Esophagus mucosa (tissue), 1 donor: ENCODE data around the gene TBRG1. TPM values are rescaled to one million over a fixed set of nuclear protein-coding genes. Genes with fewer than 3 reads are reported as not detected.

Experiments used
- ATAC-seq: fragments of 200-7000 bp; cut with Tn5 transposase; one replicate; pipeline ENCODE4 v1.9.1; 2020
- total RNA-seq: library from RNA; stranded (reverse); gene quantifications from one replicate; pipeline ENCODE4 v1.2.4, GENCODE V29; 2023
- donor health status: DM: yes; HTN: yes; CAD: no.

The TBRG1 gene
- total RNA-seq, 1 donor from 2014 or later, result 18.5 TPM

DNA sequence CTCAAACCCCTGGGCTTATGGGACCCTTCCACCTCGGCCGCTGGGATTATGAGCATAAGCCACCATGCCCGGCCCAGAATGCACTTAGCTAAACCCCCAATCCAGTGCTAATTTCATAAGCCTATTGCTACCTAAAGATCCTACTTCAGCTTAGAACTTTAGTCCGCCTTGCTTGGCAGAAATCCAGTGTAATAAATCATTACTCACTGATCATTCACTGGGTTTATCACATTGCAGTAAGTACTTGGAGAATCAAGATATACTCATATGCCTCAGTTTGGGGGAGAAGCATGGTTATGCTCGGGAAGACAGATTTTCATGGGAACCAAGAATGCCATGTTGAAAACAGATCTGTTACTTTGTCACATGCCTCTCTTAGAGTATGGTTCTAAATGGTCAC, 3.8 kb upstream of the TBRG1 start:
- ATAC-seq, result no peak

DNA sequence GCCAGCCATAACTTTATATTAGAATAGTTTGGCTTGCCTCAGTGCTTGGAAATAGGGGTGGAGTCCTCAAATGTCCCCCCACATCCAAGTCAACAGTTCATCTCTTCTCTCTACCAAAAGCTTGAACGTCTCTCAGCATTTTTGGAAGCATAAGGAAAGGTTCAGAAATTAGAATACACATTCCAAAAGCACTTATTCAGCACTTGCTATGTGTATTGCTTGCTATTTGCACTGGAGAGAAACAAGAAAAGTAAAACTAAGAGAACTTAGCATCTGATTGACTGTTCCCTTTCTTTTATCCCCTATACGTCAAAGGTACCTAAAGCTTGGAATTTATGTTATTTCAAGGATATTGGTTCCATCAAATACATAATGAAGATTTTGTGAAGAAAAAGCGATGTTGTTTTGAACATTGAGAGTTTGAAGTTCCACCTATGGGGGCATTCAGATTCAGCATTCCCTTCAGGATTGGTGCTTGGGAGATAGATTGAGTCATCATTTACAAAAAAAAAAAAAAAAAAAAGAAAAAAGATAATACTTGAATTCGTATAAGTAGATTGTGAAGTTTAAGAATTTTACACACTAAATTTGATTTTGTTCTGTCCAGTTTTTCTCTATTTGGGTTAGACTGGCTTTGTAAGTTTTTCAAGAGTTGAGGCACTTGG, 1.3 kb downstream of the TBRG1 start:
- no peak for ATAC-seq

DNA sequence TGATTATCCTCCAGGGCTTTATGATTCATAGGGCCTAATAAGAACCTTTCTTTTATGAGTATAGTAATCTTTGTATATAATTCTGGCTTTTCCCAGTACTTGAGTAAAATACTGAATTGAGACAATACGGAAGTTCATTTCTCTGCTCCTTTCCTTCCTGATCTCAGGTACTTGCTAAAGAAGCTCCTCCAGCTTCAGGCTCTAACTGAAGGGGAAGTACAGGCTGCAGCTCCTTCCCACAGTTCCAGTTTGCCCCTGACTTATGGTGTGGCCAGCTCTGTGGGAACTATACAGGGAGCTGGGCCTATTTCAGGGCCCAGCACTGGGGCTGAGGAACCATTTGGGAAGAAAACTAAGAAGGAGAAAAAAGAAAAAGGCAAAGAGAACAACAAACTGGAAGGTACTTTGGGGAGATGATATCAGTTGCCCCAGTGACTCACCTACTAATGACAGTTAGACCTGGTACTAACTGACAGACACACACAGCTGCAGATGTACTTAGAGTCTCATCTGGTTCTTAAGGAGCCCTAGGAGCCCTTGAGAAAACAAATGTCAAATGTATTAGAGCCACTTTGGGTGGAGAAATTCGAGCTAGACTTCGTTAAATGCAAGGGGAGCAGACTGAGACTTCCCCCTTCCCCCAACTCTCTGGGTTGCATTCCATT, 3.0 kb downstream of the TBRG1 start:
- no peak for ATAC-seq

DNA sequence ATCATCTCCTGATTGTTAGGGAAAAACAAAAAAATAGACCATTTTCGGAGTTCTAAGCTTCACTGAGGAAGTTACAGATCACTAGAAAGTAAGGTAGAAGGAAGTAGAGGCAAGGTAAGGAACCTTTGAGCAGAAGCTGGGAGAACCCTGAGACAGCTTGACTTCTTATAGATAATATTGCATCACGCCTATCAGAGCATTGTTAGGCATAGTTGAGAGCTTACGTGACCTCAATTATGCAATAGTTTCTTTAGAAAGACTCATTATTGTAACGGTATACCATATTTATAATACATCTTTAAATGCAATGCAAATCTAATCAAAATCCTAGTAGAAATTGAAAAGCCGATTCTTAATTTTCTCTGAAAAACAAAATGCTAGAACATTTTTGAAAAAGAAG, 4.9 kb downstream of the TBRG1 start:
- no peak for ATAC-seq

DNA sequence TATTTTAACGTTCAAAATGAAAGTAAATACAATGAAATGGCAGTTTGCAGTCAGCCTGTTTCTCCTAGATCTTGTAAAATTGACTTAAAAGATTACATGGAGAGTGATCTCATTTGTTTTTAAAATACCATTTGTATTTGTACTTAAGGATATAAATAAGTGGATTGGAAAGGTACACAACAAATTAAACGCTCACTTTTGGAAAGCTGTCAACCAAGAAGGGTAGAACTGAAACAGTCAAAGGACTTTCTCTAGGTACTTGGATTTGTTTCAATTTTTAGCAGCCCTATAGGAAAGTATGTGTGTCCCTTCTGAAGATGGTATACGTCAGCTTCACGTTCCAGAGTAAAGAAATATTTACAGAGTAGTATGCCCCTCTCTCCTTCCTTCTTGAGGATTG, 7.3 kb downstream of the TBRG1 start:
- ATAC-seq, result no peak

DNA sequence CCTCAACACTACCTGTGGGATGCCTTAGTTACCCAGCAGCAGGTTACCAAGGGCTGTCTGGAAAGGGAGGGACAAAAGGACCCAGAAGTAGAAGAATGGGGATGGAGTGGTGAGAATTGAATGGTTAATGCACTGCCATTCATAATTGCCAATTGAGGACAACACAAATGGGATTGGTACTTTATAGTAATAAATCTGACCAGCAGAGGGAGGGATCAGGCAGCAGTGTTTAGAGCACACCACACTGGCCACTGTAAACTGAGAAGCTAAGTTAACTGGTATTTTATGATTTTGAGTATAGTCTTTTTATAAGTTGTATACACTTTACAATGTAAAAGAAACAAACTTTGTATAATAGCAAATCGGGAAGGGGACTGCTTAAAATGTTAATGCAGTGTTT, 10.7 kb downstream of the TBRG1 start:
- no peak for ATAC-seq

DNA sequence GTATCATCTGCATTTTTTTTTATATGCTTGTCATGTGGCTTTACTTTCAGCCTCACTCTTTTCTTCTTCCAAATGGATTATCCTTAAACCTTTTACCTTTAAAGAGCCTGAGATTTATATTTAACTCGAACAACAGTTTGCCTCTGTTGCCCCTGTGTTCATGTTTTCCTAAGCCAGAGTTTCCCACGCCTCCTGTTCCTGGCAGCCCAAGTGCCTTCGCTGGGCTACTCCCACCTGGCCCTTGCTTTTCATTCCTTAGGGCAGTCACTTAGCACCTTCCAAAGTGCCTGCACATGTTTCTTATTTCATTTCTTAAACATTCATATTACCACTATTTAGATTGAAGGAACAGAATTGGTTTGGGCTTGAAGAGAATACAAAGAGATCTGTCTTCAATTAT, 13.3 kb downstream of the TBRG1 start:
- ATAC-seq, result no peak

DNA sequence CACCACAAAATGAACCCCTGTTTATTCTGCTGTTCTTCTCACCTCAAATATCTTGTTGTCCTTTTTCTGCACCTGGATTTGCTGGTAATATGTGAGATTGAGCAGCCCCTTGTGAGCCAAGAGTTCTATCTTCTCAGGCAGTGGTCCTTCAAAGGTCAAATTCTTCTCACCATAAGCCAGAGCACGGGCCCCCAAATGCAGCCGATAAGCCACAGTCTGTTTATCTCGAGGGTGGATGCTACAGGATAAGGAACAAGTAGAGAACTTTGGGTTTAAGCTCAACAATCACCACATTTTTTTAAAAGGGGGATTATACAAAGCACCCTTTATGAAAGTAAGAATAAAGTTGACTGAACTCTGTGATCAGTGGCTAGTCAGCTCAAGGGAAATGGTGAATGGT, 15.8 kb downstream of the TBRG1 start:
- ATAC-seq, result no peak

DNA sequence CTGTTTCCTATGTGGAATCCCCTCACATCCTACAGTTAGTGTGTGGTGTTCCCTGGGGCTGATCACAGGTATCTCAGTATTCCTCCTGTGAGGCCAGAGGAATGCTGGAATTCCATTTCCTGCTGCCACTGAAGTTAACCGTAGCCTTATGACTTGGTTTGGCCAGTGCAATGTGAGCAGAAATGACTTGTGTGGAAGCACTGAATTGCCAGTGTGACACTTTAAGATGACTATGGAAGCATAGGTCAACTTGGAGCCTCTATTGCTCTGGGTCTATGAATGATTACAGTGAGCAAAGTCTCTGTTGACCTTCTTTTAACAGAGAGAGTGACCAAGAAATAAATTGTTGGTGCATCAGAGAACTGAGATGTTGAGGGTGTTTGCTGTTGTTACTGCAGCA, 16.5 kb downstream of the TBRG1 start:
- ATAC-seq, result no peak

DNA sequence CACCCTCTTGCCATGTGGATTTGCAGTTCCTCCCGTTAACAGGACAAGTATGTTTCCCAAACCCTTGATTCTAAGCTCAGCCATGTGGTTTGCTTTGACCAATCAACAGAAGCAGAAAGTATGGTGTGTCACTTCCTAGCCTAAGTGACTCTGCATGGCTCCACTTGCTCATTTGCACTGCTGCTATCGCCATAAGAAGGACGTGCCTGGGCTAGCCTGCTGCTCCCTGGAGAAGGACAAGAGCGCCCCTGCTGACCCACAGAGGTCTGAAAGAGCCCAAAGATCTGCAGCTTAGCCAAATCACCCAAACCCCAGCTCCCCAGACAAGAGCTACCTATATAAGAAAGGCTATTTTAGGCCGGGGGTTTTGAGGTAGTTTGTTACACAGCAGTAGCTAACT, 18.0 kb downstream of the TBRG1 start:
- peak; percentile 40 for ATAC-seq

DNA sequence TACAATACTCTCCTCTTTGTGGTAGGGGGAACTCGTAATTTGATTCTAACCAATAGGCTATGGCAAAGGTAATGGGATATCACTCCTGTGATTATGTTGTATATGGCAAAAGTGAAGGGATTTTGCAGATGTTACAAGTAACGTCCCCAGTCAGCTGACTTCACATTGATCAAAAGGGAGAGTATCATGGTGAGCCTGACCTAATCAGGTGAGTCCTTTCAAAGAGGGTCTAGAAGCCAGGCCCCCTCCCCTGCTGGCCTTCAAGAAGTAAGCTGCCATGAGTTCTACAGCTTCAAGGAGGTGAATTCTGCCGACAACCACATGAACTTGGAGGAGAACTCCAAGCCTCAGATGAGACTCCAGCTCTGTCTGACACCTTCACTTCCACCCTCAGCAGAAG, 20.0 kb downstream of the TBRG1 start:
- no peak for ATAC-seq

DNA sequence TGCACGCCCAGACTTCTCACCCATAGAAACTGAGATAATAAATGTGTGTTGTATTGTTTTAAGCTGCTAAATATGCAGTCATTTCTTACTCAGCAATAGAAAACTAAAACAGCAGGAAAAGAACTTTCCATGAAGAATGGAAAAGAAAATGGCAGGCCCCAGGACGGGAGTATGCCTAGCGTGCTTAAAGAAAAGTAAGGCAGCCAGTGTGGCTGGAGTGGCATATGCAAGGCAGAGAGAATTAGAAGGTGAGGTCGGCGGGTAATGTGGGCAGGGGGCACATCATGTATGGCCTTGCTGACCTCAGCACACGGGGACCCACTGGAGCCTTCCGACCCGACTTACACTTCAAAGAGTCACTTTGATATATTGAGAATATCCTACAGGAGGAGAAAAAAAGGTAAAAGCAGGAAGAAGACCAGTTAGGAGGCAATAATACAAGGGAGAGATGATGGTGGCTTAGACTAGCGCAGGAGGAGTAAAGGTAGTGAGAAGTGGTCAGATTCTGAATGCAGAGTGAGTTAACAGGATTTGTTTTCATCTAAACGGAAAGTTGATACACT, 20.5 kb downstream of the TBRG1 start:
- no peak for ATAC-seq

DNA sequence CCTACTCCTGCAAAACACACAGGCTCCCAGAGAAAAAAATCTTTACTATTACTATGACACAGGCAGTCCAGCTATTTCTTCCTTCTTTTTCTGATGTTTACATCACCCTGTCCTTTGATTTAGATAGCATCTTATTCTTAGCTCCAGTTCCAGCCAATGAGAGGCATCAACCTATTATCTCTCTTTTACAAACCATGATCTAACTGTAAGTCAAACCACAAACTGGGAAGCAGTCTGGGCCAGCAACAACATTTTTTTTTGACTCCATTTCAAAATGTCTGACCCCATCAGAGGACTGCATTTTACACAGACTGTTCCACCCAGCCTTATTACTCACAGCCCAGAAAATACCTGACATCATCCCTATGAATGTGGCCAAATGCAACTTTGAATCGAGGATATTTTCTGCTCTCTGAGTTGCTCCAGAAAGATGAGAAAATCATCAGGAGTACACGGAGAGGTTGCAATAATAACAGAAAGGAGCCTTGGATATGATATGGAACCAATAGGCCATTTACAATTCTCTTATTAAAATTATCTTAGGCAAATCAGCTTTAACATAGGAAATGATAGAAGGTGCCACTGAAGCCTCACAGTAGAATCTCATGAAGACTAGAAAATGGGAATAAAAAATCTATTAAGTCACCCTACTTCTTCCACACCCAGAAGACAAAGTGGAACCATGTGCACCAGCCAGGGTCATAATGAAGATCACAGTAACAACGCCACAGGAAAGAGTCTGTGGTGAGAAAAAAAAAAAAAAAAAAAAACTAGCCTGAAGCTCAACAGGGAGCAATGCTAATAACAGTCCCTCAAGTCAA, 21.2 kb downstream of the TBRG1 start:
- ATAC-seq, result no peak

DNA sequence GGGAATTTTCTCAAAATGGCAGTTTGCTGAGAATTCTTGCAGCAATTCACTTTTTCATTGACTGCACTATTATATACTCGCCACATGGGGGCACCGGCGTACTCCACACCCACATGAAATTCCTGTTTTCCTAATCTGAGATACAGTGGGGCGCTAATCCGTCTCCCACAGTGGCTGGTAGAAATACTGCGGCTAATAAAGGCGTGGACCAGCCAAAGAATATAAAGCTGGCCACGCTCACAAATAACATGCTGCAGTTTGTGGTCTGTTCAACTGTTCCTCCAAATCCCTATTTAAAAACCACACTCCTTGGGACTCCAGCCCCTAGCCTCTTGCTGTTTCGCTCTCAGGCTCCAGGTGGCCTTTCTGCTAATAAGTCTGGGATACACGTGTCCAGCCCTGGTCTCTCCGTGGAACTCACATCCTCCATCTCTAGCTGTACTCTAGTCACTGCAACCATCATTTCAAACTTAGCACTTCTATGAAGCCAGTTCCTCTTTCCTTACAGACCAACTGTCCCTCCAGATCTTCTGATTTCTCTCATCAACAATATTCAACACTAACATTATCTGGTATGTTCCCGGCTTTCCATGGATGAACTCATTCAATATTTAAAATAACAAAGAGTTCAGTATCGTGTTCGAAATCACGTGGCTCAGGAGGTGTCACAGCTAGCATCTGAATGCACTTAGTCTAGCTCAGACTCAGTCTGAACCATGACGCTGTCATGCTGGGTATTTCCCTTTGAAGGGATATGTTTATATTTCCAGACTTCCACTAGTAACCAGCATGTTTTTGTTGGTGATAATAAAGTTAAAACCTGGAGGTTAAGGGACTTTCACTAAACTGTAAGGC, 22.0 kb downstream of the TBRG1 start:
- ATAC-seq, result peak; percentile 89

DNA sequence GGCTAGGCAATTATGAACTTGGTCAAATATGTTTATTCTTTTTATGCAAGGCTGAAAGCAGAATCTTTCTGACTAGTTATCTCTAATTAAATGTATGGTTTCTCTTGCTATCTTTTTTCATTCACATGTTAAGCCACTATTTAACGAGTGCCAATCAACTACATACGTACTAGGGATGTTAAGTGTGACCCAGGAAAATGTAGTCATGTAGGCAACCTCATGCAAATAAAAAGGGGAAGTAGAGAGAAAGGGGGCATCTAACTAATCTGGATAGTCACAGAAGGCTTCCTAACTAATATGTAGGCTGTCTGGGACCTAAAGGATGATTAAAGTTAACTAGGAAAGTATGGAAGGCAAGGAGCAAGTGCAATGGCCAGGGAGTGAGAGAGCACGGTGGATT, 23.5 kb downstream of the TBRG1 start:
- no peak for ATAC-seq

DNA sequence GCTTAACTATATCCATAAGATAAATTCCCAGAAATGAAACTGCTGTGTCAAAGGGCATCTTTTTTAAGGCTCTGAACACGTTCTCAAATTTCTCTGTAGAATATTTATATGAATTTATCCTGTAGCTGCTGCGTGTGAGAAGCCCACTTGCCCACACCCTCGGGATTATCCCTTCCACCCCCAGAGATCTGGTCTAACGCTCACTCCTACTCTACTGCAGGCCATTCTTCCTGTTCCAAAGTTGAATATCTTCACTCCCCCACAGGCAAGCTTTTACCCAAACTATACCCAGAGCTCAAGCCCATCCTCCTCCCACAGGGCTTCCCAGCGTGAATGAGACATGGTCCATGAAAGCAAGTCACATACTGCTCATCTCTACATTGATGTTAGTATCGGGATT, 25.9 kb downstream of the TBRG1 start:
- ATAC-seq, result no peak

DNA sequence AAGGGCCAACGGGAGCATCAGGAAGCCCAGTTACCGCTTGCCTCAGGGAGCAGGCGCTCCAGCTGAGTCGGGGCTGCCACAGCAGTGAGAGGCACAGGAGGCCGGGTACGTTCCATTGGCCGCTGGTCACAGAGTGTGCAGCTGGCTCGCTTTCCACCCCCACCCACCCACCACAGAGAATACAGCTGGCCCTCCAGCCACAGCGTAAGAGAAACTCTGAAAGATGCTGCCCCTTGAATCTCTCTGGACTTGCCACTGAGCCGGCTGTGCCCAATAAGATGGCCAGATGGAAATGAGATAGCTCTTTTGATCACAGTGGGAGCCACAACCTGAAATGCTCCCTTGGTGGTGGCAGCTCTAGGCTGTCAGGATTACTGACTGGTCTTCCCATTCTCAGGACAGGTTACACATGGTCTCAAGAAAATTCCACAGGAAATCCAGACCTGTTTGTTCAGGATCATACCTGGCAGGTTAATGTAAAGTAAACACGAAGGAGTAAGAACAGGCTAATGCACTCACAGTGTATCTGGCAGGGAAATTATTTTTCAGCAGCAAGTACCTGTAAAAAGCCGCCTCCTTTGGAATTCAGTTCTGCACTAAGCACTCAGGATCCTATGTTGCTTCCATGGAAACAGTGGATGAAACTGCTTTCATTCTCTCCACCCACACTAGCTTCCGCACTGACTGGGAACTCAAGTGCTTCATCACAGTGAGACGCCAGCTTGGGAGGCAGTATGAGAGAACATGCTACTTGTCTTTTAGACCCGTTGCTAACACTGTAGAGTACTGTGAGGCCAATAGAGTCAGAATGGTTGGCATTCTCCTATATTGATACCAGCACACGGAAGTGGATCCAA, 34.3 kb downstream of the TBRG1 start:
- ATAC-seq, result no peak

DNA sequence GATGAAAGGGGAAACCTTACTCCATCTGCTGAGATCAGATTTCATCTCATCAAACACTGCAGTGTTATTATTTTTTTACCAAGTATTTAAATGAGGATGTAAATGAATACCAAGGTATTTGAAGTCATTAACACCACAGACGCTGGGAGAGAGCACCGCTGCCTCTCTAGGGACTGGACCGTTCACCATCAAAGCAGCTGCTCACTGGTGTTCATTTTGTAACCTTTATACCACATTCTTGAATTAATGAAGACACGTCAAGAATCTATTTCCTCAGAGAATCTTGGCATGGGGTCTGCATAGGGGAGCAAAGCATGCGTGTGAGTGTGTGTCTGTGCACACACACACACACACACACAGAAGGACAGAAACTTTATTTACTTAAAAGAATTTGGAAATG, 35.2 kb downstream of the TBRG1 start:
- no peak for ATAC-seq

DNA sequence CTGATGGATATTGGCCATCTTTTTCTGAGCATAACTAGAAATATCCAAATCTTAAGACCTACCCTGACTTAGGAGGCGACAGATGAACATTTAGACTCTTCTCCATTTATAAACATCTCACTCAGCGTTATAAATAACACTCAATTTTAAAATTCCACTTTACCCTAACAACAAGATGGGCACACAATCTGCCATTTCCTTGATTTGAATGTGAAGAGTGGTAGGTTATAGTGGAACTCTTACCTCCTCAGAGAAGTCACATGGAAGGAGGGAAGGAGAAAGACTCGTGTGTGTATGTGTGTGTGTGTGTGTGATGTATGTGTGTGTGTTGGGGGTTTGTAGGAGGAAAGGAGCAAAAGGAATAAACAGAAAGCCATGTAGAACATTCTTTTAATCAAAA, 35.8 kb downstream of the TBRG1 start:
- ATAC-seq, result no peak

DNA sequence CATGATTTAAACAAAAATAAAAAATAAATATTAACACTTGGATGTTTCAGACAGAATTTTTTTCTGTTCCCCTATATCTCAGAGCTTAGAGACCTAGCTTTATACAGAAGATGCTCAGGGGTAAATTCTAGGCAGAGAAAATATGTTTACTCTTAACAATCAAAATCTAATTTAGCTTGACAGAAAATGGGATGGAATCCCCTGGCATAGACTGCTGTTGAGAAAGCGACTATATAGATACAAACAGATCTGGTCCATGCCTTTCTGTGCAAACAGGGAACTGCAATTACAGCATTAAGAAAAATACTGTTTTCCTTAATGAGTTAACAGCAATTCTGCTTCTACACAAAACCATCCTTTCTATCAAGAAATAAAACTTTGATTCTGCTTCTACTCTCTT, 36.3 kb downstream of the TBRG1 start:
- ATAC-seq, result no peak

DNA sequence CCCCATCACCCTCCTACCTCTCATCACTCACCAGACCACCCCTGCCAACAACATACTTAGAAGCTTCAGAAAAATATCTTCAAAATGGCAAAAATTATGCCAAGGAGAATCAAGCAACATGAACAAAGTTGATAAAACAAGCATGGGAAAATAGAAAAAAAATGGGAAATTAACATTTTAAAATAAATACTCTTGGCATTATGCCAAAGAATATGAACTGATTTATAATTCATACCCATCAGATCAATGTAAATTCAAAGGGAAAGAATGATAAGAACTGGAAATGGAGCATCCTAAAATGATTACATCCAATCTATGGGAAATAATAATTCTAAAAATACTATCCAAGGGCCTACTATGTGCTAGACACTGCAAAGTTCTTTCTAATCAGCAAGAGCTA, 38.9 kb downstream of the TBRG1 start:
- ATAC-seq, result no peak

DNA sequence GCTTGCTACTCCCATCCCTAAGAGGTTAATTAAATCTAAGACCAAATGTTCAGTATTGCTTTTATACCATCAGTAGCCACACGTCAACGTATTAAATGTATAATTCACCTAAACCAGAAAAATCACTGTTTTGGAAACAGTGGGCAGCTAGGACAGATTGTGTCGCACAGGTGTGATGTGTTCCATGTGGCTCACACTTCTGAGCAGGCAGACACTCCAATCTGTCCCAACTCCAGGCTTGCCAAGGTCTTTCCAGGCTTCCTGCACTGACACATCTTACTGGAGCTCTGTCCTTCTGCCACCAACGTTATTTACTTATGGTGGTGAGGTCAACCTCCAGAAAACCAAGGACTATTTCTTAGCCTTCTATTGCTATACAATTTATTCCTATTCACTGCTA, 39.4 kb downstream of the TBRG1 start:
- no peak for ATAC-seq
